Hematopoietic multipotent progenitor cell (in vitro differentiated cells): Measurements from ENCODE around the gene ERAL1. TPM values are rescaled to one million over a fixed set of nuclear protein-coding genes. Genes with fewer than 3 reads are reported as not detected.
A peak's percentile ranks its signal among the peaks of the same experiment; 100 is the strongest.
"Not testable (repeated sequence)": the region's sequence is repeated elsewhere in the genome, so short reads cannot be mapped to it uniquely, and the experiment has no call there.

Experiments used
- DNase-seq, 3 donors: peaks; one replicate each; pipeline ENCODE4 v3.0.0-alpha.2; 2011 to 2015; ENCODE audit warnings: low read depth in 2 of 3, low spot score in 2 of 3
- total RNA-seq: library from RNA; depleted of rRNA; stranded (reverse); fragments of >200 nt; gene quantifications from one replicate; pipeline ENCODE4 v1.2.3, GENCODE V29; 2012

The ERAL1 gene
- 47.4 TPM for total RNA-seq

DNA sequence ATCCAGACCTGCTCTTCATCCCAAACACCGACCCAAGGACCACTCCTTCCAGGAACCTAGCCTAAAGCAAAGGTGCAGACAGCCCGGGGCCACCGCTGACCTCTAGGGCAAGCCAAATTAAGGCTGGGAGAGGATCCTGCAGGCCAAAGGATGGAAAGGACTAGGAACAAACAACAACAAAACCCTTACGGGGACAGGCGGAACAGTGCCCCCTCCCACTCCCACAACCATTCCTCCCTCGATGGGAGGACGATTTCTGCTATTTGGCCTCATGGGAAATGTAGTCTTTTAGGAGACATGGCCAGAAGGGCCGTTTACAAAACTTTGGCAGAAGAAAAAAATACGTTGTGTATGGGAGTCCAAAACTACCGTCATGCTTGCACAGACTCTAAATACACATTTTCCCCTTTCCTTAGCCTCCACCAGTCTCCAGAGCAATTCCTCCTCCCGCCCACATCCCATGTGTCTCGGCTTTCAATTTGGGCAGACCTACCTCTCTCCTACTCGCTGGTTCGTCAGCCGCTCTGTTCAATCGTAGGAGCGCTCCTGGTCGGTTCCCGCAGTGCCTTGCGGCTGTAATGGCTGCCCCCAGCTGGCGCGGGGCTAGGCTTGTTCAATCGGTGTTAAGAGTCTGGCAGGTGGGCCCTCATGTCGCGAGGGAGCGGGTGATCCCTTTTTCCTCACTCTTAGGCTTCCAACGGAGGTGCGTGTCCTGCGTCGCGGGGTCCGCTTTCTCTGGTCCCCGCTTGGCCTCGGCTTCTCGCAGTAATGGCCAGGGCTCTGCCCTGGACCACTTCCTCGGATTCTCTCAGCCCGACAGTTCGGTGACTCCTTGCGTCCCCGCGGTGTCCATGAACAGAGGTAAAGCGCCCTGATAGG, at the start of gene ERAL1:
TSS of gene ERAL1 (plus strand) at position 560 of the 879 bp plus-strand sequence. CDS start at position 579, 19 bp downstream.
- peak; percentile 61 to 85 (median 81) for DNase-seq

DNA sequence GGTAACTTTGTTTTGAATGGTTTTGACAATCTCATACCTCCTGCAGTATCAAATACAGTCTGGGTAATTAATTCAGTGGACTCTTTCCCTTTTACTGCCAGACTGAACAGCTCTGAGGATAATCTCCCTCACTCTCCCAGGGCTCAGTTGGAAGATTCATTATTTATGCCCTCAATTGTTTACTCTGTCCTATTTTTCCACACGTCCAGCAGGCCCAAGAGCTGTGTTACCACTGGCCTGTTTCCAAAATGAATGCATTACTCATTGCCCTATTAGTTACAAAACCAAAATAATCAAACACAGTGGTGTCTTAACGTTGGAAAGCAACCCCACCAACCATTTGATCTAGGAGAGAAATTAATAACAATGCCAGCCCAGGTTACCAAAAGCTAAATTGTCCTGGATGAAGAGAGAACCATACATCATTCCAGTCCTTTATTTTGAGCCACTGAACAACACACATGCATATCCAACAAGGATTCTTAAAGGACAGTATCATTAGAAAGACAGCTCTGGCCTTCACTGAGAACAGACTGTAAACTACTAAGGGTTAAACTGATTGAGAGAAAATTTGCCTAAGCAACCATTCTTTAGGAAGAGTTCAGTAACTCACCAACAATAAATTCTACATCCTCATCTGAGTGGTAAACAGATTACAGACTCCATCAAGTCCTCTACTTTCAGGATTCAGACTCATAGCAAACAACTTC, 46.7 kb upstream of the ERAL1 start:
- no peak for DNase-seq

- DNase-seq: no peak
Measured at GRCh38 chr17:28810437-28810836, 44.4 kb upstream of the ERAL1 start.

GRCh38 chr17:28811651-28812090, 43.1 kb upstream of the ERAL1 start:
- DNase-seq: peak in 2 of 3 donors; percentile 27 to 28

- peak; percentile 78 to 98 (median 96) for DNase-seq
Measured at GRCh38 chr17:28812091-28812747, 42.6 kb upstream of the ERAL1 start.

GRCh38 chr17:28812748-28813377, 42.0 kb upstream of the ERAL1 start:
- peak; percentile 61 to 88 (median 85) for DNase-seq

GRCh38 chr17:28816540-28816939, 38.3 kb upstream of the ERAL1 start:
- no peak for DNase-seq

DNA sequence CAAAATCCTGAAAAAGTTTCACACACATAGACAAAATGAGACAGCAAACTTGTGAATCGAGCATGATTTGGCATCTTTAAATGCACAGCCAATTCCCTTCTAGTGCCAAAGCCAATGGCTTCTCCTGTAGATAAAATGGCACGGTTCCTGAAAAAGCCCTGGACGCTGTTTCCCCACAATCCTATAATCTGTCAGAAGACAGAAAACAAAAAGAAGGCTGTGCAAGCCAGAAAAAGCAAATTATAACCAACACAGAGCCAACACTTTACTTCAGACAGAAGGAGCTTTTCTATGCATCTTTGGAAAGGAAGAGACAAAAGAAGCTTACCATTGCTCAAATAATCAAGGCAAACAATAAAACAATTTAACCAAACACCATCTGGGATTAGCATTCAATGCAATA, 36.0 kb upstream of the ERAL1 start:
- DNase-seq: no peak

DNA sequence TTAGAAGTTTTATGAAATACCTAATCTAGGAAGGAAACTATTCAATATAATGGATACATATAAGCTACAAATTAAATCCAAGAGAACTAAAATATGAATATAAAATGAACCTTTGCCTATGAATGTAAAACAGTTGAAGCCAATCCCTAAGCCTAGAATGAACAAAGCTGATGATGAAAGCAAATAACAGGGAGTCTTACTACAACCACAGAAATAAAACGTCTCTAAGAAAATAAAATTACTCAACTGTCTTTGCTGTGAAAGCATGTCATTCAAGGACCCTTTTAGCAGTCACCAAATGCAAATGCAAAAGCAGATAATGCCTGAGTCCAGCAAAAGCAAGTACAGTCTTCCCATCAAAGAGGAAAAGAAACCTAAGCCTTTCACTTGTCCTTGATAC, 35.2 kb upstream of the ERAL1 start:
- DNase-seq: no peak

- DNase-seq: no peak
Measured at GRCh38 chr17:28827672-28828071, 27.1 kb upstream of the ERAL1 start.

GRCh38 chr17:28828294-28829040, 26.3 kb upstream of the ERAL1 start:
- no peak for DNase-seq

DNA sequence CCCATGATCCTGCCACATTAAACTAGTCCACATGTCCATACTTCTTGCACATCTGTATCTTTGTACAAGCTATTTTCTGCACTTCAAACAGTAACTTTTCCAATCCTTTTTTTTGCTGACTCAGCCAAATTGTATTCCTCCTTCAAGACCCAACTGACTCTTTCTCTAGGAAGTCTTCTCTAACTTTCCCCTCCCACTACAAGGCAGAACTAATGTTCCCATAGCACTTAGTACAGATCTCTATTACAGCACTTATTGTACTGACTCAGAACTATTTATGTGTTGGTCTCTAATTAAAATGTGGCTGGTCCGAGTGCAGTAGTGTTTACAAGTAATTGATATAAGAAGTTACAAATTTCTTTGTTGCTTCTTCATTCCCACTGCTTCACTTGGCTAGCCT, 20.4 kb upstream of the ERAL1 start:
- DNase-seq: no peak

DNA sequence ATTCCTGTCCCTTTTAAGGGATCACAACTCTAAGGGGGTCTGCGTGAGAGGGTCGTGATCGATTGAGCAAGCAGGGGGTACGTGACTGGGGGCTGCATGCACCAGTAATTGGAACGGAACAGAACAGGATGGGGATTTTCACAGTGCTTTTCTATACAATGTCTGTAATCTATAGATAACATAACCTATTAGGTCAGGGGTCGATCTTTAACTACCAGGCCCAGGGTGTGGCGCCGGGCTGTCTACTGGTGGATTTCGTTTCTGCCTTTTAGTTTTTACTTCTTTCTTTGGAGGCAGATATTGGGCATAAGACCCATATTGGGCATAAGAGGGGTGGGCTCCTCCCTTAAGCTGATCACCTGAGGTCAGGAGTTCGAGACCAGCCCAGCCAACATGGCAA, 18.3 kb upstream of the ERAL1 start:
- DNase-seq: not testable (repeated sequence)

DNA sequence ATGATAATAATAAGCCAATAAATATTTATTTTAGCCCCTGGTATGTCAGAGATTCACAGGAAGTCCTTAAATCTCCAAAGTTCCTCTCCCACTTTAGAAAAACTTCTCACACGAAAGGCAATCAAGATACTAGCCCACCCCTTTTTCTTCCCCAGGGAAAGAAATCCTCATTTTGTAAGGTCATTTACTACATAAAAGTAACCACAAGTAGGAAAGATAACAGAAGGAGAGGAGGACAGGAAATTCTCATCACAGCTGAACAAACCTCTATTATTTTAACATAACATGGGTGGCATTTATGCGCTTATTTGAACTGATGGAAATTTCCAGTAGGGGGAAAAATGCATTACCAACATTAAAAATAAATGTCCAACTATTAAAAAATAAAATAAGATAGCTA, 15.6 kb upstream of the ERAL1 start:
- DNase-seq: no peak

GRCh38 chr17:28841901-28842281, 12.9 kb upstream of the ERAL1 start:
- DNase-seq: no peak

GRCh38 chr17:28842282-28843012, 12.4 kb upstream of the ERAL1 start, which contains the start of gene FAM222B:
TSS of gene FAM222B (minus strand) at chr17:28842790. CDS start at chr17:28766667, 76,123 bp downstream.
- peak; percentile 67 to 94 (median 88) for DNase-seq

- DNase-seq: no peak
Measured at GRCh38 chr17:28843816-28844148, 11.0 kb upstream of the ERAL1 start.

DNA sequence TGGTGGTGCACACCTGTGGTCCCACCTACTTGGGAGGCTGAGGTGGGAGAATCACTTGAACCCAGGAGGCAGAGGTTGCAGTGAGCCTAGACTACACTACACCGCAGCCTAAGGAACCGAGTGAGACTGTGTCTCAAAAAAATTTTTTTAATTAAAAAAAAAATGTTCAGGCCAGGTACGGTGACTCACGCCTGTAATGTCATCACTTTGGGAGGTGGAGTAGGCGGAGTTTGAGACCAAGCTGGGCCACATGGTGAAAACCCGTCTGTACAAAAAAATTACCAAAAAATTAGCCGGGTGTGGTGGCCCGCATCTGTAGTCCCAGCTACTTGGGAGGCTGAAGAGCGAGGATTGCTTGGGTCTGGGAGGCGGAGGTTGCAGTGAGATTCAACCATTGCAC, 8.6 kb upstream of the ERAL1 start:
- DNase-seq: no peak

- not testable (repeated sequence) for DNase-seq
Measured at GRCh38 chr17:28846699-28847098, 8.1 kb upstream of the ERAL1 start.
